HG03159 (cell line): Measurements from ENCODE around the gene CABP4.
"Not testable (repeated sequence)": the region's sequence is repeated elsewhere in the genome, so short reads cannot be mapped to it uniquely, and the experiment has no call there.

ENCODE experiments used
- ATAC-seq: cut with Tn5 transposase; IDR thresholded peaks from one replicate; pipeline ENCODE4 v1.9.1; 2021; ENCODE audit warnings: mild to moderate bottlenecking, moderate library complexity; ENCODE audit not compliant: unreplicated experiment

Gene CABP4

DNA sequence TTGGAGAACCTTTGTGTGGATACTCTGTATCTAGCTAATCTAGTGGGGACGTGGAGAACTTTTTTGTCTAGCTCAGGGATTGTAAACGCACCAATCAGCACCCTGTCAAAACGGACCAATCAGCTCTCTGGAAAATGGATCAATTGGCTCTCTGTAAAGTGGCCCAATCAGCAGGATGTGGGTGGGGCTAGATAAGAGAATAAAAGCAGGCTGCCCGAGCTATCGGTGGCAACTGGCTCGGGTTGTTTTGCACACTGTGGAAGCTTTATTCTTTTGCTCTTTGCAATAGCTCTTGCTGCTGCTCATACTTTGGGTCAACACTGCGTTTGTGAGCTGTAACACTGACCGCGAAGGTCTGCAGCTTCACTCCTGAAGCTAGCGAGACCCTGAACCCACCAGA is 21.5 kb downstream of the CABP4 start:
- not testable (repeated sequence) for ATAC-seq

DNA sequence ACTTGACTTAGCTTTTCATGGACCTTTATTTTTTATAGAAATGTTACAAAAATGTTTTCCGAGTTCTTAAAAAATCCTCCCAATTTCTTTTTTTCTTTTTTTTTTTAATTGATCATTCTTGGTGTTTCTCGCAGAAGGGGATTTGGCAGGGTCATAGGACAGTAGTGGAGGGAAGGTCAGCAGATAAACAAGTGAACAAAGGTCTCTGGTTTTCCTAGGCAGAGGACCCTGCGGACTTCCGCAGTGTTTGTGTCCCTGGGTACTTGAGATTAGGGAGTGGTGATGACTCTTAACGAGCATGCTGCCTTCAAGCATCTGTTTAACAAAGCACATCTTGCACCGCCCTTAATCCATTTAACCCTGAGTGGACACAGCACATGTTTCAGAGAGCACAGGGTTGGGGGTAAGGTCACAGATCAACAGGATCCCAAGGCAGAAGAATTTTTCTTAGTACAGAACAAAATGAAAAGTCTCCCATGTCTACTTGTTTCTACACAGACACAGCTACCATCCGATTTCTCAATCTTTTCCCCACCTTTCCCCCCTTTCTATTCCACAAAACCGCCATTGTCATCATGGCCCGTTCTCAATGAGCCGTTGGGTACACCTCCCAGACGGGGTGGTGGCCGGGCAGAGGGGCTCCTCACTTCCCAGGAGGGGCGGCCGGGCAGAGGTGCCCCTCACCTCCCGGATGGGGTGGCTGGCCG is 22.3 kb downstream of the CABP4 start:
- ATAC-seq: not testable (repeated sequence)

DNA sequence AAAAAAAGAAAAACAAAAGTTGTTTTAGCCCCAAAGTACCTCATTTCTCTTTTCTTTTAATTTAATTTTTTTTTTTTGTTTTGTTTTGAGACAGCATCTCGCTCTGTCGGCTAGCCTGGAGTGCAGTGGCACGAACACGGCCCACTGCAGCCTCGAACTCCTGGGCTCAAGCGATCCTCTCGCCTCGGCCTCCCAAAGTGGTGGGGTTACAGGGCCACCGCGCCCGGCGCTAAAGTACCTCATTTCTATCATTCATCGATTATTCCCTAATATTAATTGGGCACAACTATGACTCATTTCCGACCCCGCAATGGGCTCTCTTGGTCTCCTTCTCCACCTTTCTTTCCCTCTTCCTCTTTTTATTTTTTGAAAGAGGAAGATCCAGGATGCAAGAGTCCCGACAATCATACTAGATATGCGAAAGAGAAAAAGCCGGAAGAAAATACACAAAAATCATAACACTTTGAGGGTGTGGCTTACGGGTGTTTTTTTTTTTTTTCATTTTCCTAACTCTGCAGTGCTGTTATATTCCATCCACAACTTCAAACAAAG is 27.2 kb downstream of the CABP4 start:
- ATAC-seq: peak; percentile 1

DNA sequence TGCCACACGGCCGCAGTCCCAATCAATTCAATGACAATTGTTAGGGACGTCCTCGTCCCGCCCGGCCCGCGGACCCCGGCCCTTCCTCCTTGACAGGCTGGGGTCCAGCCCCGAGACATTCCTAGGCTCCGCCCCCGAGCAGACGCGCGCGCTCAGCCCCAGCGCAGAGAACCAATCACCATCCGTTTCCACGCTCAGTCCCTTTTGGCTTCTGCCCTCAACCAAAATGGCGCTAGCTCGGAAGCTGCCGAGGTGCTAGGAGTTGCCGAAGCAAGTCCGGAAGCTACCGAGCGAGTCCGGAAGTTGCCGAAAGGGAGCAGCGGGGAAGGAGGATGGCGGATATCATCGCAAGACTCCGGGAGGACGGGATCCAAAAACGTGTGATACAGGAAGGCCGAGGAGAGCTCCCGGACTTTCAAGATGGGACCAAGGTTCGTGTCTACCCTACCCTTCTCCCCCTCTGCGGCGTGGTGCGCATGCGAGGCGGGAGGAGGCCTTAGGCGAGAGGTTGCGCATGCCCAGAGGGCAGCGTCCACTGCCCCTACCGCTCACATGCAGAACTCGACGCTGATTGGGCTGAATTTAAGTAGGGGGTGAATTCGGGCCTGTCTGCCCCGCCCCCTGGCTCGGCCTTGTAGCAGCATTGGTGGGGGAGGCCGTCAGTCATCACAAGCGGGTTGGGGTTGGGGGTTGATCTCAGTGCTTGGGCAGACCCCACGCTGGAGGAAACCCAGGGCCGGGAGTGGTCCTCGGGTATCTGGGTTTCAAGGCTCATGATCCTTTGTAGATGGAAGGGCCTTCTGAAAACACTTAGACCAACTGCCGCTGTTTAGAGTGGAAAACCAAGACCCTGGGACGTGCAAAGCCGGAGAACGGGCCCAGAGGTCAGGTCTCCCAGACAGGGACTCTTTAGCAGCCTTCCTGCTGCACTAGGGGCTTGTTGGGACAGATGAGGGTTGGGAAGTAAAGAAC is 28.0 kb downstream of the CABP4 start, which contains the start of gene AIP:
TSS of gene AIP (plus strand) at position 200 of the 972 bp plus-strand sequence. CDS start at position 333, 133 bp downstream.
- ATAC-seq: peak; percentile 72

DNA sequence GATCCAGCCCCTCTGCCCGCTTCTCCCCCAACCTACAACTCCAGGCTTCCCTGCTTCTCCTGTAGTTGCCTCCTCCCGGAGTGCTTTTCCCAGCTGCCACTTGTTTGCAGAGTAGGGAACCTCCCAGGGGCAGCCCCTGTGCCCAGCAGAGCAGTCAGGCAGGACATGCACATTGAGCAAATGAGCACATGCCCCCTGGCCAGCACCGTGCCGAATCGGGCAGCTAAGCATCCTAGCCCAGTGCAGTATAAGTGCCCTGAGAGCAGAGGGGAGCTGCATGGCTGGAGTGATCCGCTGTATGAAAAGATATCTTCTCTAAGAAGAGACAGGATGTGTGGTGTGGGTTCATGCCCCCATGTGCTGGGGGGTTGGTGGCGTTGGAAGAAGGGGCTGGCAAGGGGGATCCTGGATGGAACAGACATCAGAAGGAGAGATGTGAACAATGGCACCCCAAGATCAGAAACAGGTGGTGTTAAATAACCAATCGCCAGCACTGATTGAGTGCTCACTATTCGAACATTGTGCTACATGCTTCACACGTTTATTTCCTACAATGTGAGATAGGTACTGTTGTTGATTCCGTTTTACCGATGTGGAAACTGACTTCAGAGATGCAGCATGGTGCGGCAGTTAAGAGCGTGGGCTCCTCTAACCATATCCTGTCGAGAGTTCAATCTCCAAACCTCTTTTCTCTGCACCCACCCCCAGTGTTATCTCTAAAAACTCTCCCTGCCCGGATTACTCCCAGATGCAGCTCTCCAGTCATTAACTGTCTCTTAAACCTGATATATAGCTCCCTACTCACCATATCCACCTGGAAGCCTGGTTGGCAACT is 28.9 kb downstream of the CABP4 start:
- ATAC-seq: no peak

DNA sequence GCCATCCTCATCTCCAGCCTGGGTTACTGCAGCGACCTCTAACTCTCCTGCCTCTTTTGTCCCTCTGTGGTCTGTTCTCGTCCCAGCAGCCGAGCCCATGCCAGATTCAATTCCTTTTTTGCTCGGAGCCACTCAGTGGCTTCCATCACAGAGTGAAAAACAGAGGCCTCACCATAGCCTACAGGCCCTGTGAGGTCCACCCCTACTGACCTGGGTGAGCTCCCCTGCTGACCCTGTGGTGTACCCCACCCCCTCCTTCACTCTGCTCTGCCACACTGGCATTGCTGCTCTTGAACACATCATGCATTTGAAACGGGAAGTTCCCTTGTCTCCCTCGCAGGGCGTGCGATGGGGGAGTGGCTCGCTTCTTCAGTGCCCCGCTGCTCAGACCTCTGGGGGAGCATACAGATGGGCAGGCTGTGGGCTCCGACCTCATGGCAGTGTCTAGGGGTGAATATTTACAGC is 29.7 kb downstream of the CABP4 start:
- no peak for ATAC-seq

DNA sequence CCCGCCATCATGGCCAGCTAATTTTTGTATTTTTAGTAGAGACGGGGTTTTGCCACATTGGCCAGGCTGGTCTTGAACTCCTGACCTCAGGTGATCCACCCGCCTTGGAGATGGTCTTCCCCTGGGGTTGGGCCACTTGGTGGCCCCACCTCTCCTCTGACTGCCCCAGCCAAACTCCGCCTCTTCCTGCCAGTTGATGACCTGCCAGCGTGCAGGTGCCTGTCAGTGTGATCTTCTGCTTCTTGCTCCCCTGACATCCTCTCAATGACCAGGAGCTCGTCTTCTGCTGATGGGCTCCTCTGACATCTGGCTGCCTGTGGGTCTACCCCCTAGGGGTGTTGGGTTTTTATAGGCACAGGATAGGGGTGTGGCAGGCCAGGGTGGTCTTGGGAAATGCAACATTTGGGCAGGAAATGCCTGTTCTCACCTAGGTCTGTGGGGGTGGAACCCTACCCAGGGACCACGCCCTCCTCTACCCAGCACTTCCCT is 30.8 kb downstream of the CABP4 start:
- not testable (repeated sequence) for ATAC-seq

DNA sequence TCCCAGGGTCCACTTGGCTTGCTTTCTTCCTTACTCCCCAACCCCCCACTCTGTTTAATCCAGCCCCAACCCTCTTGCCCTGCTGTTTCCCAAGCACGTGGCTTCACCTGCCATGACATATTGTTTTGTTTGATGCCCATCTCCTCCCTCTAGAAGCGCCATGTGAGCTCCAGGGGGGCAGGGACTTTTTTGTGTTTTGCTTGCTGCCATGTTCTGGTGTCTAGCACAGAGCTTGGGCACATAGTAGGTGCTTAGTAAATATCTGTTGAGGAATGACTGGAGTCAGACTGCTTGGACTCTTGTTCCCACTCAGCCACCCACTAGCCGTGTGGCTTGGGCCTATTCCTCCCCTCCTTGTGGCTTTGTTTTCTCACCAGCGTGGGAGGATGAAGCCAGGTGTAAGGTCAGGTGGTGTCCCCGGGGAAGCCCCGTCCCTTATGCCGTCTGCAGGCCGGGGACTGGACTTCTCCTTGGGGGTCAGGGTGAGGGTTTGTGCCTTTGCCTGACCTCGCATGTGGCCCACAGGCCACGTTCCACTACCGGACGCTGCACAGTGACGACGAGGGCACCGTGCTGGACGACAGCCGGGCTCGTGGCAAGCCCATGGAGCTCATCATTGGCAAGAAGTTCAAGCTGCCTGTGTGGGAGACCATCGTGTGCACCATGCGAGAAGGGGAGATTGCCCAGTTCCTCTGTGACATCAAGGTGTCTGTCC is 31.5 kb downstream of the CABP4 start:
- no peak for ATAC-seq

DNA sequence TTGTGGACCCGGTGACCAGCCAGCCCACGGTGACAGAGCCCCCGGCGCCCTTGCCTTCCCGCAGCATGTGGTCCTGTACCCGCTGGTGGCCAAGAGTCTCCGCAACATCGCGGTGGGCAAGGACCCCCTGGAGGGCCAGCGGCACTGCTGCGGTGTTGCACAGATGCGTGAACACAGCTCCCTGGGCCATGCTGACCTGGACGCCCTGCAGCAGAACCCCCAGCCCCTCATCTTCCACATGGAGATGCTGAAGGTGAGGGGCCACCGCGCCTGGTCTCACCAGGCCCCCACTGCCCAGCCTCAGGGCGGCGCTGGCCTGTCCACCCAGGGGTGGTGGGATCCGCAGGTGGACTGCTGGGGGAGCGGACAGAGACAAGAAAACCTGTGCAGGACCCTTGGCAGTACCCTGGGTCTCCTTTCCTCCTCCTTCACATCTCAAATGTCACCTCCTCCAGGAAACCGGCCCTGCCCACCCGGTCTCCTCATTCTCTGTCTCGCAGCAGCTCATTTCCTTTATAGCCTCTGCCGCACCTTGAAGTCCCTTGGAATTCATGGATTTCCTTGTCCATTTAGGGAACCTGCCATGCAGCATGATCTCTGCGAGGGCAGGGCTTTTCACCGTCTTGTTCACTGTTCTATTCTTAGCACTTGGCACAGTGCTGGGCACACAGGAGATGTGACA is 34.2 kb downstream of the CABP4 start:
- no peak for ATAC-seq

DNA sequence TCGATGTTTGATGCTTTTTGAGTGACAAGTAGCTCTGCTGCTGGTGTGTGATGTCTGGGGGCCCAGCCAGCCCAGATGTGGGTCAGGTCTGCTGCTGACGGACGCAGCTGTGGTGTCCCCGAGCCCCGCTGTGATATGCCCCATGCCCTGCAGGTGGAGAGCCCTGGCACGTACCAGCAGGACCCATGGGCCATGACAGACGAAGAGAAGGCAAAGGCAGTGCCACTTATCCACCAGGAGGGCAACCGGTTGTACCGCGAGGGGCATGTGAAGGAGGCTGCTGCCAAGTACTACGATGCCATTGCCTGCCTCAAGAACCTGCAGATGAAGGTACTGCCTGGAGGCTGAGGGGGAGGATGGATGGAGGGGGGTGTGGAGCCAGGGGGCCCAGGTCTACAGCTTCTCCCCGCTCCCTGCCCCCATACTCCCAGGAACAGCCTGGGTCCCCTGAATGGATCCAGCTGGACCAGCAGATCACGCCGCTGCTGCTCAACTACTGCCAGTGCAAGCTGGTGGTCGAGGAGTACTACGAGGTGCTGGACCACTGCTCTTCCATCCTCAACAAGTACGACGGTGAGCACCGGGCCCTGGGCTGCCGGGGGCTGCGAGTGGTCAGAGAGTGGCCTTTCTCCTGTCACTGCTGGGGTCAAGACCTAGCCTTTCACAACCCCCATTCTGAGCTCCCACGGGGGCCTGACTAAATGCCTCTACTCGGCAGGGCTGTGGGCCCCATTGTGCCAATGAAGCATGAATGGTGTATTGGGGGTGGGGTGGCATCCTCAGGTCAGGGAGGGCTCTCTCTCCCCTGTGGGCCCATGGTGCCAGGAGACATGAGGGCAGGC is 35.0 kb downstream of the CABP4 start:
- ATAC-seq: no peak

DNA sequence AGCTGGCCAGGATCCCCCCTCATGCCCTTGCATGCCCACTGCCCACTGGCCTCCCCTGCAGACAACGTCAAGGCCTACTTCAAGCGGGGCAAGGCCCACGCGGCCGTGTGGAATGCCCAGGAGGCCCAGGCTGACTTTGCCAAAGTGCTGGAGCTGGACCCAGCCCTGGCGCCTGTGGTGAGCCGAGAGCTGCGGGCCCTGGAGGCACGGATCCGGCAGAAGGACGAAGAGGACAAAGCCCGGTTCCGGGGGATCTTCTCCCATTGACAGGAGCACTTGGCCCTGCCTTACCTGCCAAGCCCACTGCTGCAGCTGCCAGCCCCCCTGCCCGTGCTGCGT is 35.5 kb downstream of the CABP4 start:
- ATAC-seq: no peak

DNA sequence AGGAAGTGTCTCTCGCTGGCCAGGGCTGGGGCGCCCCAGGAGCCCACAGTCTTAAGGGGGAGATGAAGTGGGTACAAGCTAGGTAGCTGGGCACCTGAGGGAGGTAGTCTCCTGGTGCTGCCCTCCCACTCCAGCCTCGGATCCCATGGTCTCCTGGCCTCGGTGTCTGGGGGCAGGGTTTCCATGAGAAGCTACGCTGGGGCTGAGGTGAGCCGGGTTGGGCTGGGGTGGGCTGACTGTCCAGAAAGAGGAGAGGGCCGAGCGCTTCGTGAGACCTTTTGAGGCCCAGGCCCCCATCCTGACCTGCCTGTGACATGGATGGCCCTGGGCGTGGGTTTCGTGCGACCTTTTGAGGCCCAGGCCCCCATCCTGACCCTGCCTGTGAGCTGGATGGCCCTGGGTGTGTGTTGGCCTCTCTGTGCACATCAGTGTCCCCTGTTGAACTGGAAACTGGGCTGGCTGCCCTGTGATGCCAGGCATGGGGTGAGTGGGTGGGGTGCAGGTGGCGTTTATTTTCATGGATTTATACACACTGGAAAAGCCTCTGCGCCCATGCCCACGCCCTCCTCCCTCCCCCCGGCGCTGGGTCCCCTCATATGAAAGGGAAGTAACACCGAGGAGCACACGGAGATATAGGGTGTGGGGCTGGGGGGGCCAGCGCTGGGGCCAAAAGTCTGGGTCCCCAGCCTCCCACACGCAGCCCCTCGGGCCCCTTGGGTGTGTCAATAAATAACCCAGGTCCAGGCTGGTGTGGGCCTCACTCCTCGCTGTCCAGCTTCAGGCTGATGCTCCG is 36.3 kb downstream of the CABP4 start:
- ATAC-seq: no peak

DNA sequence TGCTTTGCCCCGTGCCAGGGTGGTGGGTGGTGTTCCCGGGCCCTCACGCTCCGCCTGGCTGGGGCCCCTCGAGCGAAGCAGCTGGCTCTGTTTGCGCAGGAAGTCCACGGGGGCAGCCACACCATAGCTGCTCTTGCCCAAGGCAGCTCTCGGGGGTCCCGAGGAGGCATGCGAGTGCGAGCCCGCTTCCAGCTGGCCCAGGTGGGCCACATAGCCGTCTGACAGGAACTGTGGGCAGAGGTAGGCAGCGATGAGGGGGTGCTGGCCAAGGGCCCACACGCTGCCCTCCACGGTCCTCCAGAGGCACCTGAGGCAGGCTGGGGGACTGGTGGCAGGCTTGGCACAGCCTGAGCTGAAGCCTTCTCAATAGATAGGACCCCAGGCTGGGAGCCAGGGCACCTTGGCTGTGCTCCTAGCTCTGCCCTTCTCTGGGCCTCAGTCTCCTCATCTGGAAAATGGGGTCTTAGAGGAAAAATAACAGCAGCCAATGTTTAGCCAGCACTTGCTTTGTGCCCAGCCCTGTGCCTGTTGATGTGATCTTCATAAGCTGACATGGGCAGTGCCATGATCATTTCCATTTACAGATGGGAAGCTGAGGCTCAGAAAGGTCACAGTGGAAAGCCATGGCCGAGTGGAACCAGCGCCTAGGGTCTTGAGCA is 37.0 kb downstream of the CABP4 start:
- no peak for ATAC-seq

DNA sequence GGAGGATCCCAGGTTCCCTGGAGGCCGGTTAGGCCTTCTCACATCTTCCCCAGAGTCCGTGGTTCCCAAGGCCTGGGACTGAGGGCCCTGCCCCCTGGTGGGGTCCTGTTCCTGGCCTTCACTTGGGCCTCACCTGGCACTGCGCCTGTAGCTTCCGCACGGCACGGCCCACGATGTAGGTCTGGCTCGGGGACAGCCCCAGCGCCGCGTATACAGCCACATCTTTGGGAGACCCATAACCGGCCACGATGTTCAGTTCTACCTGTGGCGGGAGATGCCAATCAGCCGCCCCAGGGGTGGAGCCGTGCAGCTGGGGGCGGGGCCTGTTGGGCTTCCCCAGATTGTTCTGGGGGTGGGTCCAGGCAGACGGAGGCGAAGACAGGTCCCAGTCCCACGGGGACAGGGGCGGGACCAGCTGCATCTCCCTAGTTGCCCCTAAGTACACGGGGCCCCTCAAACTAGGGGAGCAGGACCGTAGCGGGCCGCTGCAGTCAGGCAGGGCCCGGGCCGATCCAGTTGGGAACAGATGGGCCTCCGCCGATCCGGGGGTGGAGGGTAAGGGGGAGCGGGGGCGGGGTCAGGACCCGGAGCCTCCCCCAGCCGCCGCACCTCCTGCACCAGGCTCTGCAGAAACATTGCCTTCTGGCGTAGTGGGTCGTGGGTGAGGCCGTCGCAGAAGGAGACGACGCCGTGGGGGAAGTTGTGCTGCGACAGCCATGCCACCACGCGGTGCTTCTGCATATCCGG is 37.8 kb downstream of the CABP4 start:
- no peak for ATAC-seq

DNA sequence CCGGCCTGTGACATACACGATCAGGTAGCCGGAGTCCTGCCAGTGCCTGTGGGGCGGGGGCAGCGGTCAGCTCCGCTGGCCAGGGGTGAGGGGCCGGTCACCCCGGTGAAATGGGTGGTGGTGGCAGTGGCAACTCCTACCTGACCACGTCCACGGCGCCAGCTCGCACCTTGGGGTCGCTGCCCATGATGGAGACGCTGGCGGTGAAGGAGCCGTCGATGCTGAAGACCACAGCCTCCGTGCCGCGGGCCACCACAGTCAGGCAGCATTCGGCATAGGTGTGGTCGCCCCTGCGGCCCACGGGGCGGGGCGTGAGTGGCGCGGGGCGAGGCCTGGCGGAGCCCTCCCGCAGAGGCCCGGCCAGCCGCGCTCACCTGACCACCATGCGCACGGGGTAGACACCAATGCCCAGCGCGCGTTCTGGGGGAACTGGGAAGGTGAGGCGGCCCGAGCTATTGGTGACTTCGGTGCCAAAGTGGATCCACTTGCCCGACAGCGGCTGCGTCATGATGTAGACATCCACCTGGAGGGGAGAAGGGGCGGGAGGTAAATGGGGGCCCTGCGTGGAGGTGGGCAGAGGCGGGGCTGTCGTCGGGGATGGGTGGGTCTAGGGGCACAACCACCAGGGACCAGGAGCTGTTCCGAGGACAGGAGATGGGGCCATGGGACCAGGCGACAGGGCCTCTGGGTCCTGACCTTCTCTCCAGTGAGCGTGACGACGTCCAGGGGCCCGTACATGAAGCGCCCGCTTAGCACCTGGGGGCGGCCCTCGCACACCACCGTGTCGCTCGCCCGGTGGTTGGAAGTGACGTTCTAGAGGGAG is 38.6 kb downstream of the CABP4 start:
- ATAC-seq: no peak
